Fibroblast of lung (primary cell): Measurements from ENCODE around the gene SLC15A2. TPM values are rescaled to one million over a fixed set of nuclear protein-coding genes. Genes with fewer than 3 reads are reported as not detected.

Experiments
- DNase-seq, 2 donors: peaks; one replicate each; pipeline versions ENCODE4 v3.0.0 to v3.0.0-alpha.2; 2010; ENCODE audit warnings: low read depth in 2 of 2
- H2AFZ ChIP-seq: 2 replicates; pipeline ENCODE4 v1.5.1; 2012; ENCODE audit warnings: low read length, control low read depth, inconsistent platforms
- H3K27ac ChIP-seq: 2 replicates; pipeline ENCODE4 v1.5.1; 2011; ENCODE audit warnings: low read length, control low read depth; ENCODE audit not compliant: insufficient read depth
- H3K27me3 ChIP-seq: 2 replicates; pipeline ENCODE4 v1.5.1; 2011; ENCODE audit warnings: mild to moderate bottlenecking, low read length; ENCODE audit not compliant: control insufficient read depth, insufficient read depth
- H3K36me3 ChIP-seq: 2 replicates; pipeline ENCODE4 v1.5.1; 2011; ENCODE audit warnings: low read length; ENCODE audit not compliant: control insufficient read depth, insufficient read depth
- H3K4me1 ChIP-seq: 2 replicates; pipeline ENCODE4 v1.5.1; 2011; ENCODE audit warnings: low read length; ENCODE audit not compliant: control insufficient read depth, insufficient read depth; ENCODE audit errors: extremely low read depth
- H3K4me2 ChIP-seq: 2 replicates; pipeline ENCODE4 v1.5.1; 2011; ENCODE audit warnings: low read length, control low read depth; ENCODE audit not compliant: insufficient read depth; ENCODE audit errors: extremely low read depth
- H3K4me3 ChIP-seq, 4 experiments: fragments of 200-600 bp in 1 of 4; sonication (generic) in 1 of 4; replicated peaks in 1 of 4; 2 replicates each; pipeline ENCODE4 v1.5.1; 2011 to 2016; ENCODE audit warnings: low read length in 4 of 4, low read depth in 3 of 4, mild to moderate bottlenecking in 3 of 4, control low read depth in 2 of 4, inconsistent platforms in 1 of 4, mixed read lengths in 1 of 4; ENCODE audit not compliant: insufficient read depth in 1 of 4; ENCODE audit errors: control extremely low read depth in 1 of 4
- H3K79me2 ChIP-seq: 2 replicates; pipeline ENCODE4 v1.5.1; 2012; ENCODE audit warnings: mild to moderate bottlenecking, low read length, inconsistent platforms; ENCODE audit not compliant: control insufficient read depth, insufficient read depth
- H3K9ac ChIP-seq: 2 replicates; pipeline ENCODE4 v1.5.1; 2011; ENCODE audit warnings: mild to moderate bottlenecking, low read length, control low read depth; ENCODE audit not compliant: insufficient read depth
- H3K9me3 ChIP-seq: 2 replicates; pipeline ENCODE4 v1.5.1; 2012; ENCODE audit warnings: low read depth, low read length; ENCODE audit not compliant: control insufficient read depth, insufficient read depth
- H4K20me1 ChIP-seq: 2 replicates; pipeline ENCODE4 v1.5.1; 2011; ENCODE audit warnings: low read length; ENCODE audit not compliant: control insufficient read depth, insufficient read depth; ENCODE audit errors: extremely low read depth
- EZH2 ChIP-seq: IDR thresholded peaks from 2 replicates; pipeline ENCODE4 v1.5.1; 2012; ENCODE audit warnings: low read length, control low read depth, mild to moderate bottlenecking; ENCODE audit errors: missing control alignments
- polyA plus RNA-seq, 2 donors: library from polyadenylated mRNA; depleted of rRNA in 1 of 2; stranded (reverse) in 1 of 2; unstranded in 1 of 2; fragments of >200 nt; gene quantifications; 2 replicates each; pipeline ENCODE4 v1.2.1, GENCODE V29; 2011 to 2012; ENCODE audit warnings: missing spikeins in 1 of 2
- total RNA-seq: library from RNA; depleted of rRNA; stranded (reverse); fragments of >200 nt; gene quantifications from 2 replicates; pipeline ENCODE4 v1.2.1, GENCODE V29; 2014
- TF ChIP-seq, protein P1 (sequence below), 2 donors: IDR thresholded peaks in 1 of 2; conservative IDR thresholded peaks in 1 of 2; 1 replicate in 1 of 2; 2 replicates in 1 of 2; pipeline ENCODE4 v1.5.1; 2011 to 2012; ENCODE audit warnings: low read length in 2 of 2, control low read depth in 1 of 2, inconsistent platforms in 1 of 2, low read depth in 1 of 2, mild to moderate bottlenecking in 1 of 2

SLC15A2 gene
- total and polyA plus RNA-seq, 2 donors (not counting 1 experiment from before 2014, with no cell fraction given) = 0.31 to 0.33 TPM

DNA sequence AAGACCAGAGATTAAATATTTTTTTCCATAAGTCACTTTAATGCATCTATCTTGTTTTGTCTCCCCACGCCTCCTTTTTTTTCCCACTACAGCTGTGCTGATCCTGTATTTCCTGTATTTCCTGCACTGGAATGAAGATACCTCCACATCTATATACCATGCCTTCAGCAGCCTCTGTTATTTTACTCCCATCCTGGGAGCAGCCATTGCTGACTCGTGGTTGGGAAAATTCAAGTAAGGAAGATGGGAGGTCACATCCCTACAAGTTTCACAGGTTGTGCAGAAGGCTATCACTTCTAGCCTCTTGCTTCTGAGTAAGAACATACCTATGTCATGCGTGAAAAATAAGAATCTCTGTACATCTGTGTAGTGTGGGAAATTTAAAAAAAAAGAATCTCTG, 3.1 kb downstream of the SLC15A2 start:
- no peak for DNase-seq
- Histone ChIP-seq H3K4me1 (no peaks in the 10 kb centered on the region), H3K4me3 (no peak overlapping the region), H3K9ac (no peak overlapping the region), H3K4me2 (no peak overlapping the region), H4K20me1 (no peaks in the 10 kb centered on the region), H3K27me3 (no peaks in the 10 kb centered on the region), H3K36me3 (no peaks in the 10 kb centered on the region), H2AFZ (no peak overlapping the region), H3K9me3 (no peaks in the 10 kb centered on the region), H3K27ac (no peak overlapping the region), H3K79me2 (no peaks in the 10 kb centered on the region)
- TF ChIP-seq EZH2 = no peak

DNA sequence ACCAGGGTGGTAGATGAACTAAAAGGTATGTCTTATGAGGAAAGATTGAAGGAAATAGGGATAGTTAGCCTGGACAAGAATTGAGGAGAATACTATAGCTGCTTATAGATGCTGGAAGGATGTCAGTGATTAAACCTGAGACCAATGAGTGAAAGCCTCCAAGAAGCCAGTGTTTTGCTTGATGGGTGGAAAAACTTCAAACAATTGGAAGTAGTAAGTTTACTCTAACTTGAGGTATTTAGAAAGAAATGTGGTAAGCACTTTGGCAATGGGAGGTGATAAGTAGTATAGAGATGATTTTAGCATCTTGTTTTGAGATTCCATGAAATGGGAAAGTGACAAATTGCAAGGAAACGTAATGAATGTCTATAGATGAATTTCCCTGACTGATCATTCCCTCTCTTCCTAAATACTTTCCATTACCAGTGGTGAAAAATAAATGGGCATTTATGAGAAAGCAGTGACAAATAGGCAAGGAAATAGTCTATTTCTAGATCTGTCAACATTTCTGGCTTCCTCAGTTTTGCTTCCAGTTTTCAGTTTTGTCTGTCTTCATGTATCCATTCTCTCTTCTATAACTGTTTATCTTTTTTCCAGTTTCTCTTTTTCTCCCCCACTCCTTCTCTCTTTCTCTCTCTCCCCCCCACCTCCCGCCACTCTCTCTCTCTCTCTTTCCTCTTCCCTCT, 19.2 kb downstream of the SLC15A2 start:
- no peak overlapping the region for H3K4me2 ChIP-seq
- no peaks in the 10 kb centered on the region for H3K9me3 ChIP-seq
- no peaks in the 10 kb centered on the region for H3K27me3 ChIP-seq
- H3K27ac ChIP-seq = no peak overlapping the region
- no peak overlapping the region for H3K9ac ChIP-seq
- no peak overlapping the region for H3K4me3 ChIP-seq
- no peak for DNase-seq
- H3K79me2 ChIP-seq = no peaks in the 10 kb centered on the region
- no peaks in the 10 kb centered on the region for H3K36me3 ChIP-seq
- H4K20me1 ChIP-seq = no peaks in the 10 kb centered on the region
- no peaks in the 10 kb centered on the region for H3K4me1 ChIP-seq
- no peak overlapping the region for H2AFZ ChIP-seq
- TF ChIP-seq EZH2 = no peak
- TF ChIP-seq, protein P1, sequence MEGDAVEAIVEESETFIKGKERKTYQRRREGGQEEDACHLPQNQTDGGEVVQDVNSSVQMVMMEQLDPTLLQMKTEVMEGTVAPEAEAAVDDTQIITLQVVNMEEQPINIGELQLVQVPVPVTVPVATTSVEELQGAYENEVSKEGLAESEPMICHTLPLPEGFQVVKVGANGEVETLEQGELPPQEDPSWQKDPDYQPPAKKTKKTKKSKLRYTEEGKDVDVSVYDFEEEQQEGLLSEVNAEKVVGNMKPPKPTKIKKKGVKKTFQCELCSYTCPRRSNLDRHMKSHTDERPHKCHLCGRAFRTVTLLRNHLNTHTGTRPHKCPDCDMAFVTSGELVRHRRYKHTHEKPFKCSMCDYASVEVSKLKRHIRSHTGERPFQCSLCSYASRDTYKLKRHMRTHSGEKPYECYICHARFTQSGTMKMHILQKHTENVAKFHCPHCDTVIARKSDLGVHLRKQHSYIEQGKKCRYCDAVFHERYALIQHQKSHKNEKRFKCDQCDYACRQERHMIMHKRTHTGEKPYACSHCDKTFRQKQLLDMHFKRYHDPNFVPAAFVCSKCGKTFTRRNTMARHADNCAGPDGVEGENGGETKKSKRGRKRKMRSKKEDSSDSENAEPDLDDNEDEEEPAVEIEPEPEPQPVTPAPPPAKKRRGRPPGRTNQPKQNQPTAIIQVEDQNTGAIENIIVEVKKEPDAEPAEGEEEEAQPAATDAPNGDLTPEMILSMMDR (conservative IDR thresholded peaks at IDR 0.05 in 1 of 2, IDR thresholded peaks at IDR 0.05 in 1 of 2; ENCODE audit: low read depth in 1 of 2, low read length in 2 of 2) = no peak

DNA sequence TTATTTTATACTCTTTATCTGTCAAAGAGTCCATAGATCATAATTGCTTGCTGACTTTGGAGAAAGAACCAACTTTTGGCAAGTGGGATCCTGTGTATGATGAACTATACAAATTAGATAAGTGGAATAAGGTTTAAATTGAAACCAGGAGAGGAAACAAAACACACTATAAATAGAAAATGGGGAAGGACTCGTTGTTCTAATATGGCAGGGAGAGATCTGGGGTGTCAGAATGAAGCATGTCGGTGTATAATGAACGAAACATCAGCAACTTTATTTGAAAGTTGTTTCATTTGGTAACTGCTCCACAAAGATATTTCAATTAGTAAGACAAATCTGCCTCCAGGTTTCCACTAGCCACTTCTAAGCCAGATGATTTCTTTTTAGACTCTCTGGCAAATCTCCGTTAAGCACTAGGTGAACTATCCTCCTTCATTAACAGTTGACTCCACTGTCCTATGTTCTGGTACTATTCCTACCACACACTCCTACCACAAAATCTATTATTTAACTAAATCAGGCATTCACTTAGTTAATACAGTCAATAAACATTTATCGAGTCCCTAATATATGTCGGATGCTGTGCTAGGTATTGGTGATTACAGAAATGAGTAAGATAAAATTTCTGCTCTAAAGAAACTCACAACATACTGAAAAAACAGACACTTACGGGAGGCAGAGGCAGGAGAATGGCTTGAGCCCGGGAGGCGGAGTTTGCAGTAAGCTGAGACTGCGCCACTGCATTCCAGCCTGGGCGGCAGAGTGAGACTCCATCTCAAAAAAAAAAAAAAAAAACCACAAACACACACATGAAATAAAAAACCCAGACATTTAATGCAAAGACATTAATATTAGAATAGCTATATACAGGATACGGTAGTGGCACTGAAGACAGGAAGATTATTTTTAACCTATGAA, 20.1 kb downstream of the SLC15A2 start:
- DNase-seq = no peak
- no peaks in the 10 kb centered on the region for H3K9me3 ChIP-seq
- no peaks in the 10 kb centered on the region for H4K20me1 ChIP-seq
- H3K4me1 ChIP-seq = no peaks in the 10 kb centered on the region
- H3K79me2 ChIP-seq = no peaks in the 10 kb centered on the region
- H3K9ac ChIP-seq = no peak overlapping the region
- no peaks in the 10 kb centered on the region for H3K36me3 ChIP-seq
- H2AFZ ChIP-seq = no peak overlapping the region
- H3K4me2 ChIP-seq = no peak overlapping the region
- no peaks in the 10 kb centered on the region for H3K27me3 ChIP-seq
- no peak overlapping the region for H3K27ac ChIP-seq
- TF ChIP-seq, protein P1 (conservative IDR thresholded peaks at IDR 0.05 in 1 of 2, IDR thresholded peaks at IDR 0.05 in 1 of 2; ENCODE audit: low read depth in 1 of 2, low read length in 2 of 2) = no peak
- no peak for TF ChIP-seq EZH2
- no peak overlapping the region for H3K4me3 ChIP-seq
